Measurements from ENCODE around the gene MRNIP.
"Not testable (repeated sequence)": the region's sequence is repeated elsewhere in the genome, so short reads cannot be mapped to it uniquely, and the experiment has no call there.

MRNIP gene

DNA sequence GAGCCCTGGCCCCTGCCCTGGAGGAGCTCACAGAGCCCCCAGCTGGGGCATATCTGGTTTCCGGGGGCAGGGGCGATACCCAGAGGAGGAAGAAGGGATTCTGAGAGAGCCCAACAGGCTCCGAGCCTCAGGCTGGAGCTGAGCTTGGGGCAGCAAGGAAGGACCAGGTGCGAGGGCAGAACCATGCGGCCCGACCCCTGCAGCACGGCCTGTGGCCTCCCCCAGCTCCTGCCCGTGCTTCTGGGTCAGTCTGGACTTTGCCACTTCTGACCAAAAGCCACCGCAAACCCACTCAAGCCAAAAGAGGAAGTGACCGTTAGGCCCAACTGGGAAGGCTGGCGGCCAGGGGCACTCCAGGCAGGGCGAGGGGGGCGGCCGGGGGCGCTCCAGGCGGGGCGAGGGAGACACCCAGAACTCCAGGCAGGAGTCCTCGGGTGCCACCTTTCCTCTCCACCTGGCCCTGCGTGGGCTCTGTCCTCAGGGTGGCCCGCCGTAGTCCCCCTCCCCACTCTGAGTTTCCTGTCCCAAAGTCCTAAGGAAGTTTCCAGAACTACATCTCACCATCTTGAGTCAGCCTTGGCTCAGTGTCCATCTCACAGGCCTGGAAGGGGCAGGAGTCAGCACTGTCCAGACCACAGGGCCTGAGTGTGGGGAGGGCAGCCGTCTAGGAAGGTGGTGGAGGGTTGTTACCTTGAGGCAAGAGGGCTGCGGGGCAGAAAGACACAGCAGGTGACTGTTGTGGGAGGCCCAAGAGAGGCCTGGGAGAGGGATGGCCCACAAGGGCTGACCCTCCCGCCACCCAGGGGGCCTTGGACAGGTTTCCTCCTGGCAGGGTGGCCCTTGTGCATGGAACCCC is 65.8 kb downstream of the MRNIP start:
- no peak for DNase-seq (ENCODE audit: low read depth)

DNA sequence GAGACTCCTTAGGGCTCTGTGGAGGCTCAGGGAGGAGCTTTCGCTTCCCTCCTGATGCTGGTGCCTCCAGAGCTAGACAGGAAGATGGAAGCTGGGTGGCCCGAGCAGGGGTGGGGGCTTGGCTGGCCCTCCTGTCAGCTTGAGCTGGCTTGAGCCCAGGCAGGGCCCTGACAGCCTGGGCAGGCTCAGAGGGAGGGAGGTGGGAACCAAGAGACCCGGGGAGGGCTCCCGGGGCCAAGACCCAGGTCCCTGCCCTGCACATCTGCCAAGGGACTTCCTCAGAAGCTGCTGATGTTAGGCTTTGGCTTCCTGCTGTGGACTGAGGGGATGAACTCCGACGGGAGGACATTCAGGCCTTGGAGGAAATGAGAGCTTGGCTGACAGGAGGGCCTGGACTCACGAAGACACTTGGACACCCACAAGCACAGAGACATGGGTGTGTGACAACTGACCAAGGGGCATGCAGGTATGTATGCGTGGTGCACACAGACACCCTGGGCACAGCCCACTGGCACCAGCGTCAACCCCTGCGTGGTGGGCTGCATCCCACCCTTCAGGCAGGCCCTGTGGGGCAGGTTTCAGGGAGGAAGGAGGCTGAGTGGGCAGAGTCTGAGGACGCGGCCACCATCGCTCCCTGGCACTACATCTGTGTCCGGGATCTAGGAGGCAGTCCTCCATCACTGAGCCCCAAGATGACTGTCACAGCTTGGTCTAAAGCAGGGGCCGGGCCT is 66.6 kb downstream of the MRNIP start:
- DNase-seq (ENCODE audit: low read depth) = no peak

DNA sequence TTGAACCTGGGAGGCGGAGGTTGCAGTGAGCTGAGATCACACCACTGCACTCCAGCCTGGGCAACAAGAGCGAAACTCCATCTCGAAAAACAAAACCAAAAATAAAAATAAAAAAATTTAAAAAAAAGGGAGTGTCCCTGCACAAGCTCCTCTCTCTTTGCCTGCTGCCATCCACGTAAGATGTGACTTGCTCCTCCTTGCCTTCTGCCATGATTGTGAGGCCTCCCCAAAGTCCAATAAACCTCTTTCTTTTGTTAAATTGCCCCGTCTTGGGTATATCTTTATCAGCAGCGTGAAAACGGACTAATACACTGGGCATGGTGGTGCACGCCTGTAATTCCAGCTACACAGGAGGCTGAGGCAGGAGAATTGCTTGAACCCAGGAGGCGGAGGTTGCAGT is 69.3 kb downstream of the MRNIP start:
- not testable (repeated sequence) for DNase-seq (ENCODE audit: low read depth)

DNA sequence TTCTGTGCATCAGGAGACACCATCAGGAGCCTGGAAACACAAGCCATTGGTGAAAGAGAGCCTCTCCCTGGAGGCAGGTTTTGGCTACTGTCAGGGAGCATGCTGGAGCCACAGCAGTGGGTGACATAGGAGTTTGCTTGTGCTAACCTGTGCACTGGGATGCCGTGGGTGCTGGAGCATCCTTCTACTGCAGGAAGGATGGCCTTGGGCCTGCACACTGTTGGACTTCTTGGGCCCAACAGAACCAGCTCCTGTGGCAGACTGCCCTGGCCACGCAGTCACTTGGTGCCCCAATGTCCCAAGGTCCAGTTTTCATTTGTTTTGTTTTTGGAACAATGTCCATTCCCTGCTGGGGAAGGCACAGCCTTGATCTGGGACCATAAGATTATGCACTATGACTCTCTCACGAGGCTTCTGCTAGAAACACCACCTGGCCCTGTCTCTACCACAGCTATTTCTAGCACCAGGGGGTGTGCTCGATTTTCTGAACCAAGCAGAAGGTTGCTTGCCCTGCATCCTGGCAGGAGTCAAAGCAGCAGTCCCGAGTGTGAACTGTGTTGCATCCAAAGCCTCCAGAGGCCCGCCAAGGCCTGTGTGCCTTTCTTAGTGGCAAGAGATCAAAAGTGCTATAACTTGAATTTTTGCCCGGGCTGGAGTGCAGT is 70.3 kb downstream of the MRNIP start:
- no peak for DNase-seq (ENCODE audit: low read depth)
